ENCODE results near the gene SUCNR1. TPM values are rescaled to one million over a fixed set of nuclear protein-coding genes. Genes with fewer than 3 reads are reported as not detected.
"Not testable (repeated sequence)": the region's sequence is repeated elsewhere in the genome, so short reads cannot be mapped to it uniquely, and the experiment has no call there.

SUCNR1 gene
- total RNA-seq, 1 experiment from 2014 or later: not detected

GRCh38 chr3:151896246-151897012 is 23.0 kb downstream of the SUCNR1 start:
- BruUV-seq (replicated peaks): no TSS peak
- Histone ChIP-seq H3K27me3 (replicated peaks; ENCODE audit: control insufficient read depth, insufficient read depth, low read length) (no peaks in the 10 kb centered on the region), H3K36me3 (ENCODE audit: control insufficient read depth, insufficient read depth, low read length) (no peaks in the 10 kb centered on the region), H3K9me3 (no peaks in the 10 kb centered on the region), H3K4me1 (peaks cover 6% of the 10 kb centered on the region; the same call in 1 of the 2 replicates), H3K4me3 (ENCODE audit: low read depth, low read length) (no peak overlapping the region)
- Mint-ChIP-seq H3K4me3 (ENCODE audit: unreplicated experiment) (no peak overlapping the region), H3K4me1 (ENCODE audit: low read depth, unreplicated experiment) (peaks cover under 1% of the 10 kb centered on the region), H3K9me3 (ENCODE audit: unreplicated experiment) (no peaks in the 10 kb centered on the region), H3K27me3 (ENCODE audit: insufficient read depth, unreplicated experiment) (no peaks in the 10 kb centered on the region), H3K36me3 (ENCODE audit: insufficient read depth, unreplicated experiment) (no peaks in the 10 kb centered on the region), H3K27ac (ENCODE audit: unreplicated experiment) (no peak overlapping the region)
- intact Hi-C loops (cut with micrococcal nuclease; ENCODE audit: unreplicated experiment): no loop called here
- ChIA-PET POLR2A (no interaction called here), CTCF (no interaction called here)
- TF ChIP-seq CTCF (IDR thresholded peaks at IDR 0.05; ENCODE audit: insufficient read depth in 1 of 2, low read depth in 1 of 2, low read length in 1 of 2, severe bottlenecking in 1 of 2, unreplicated experiment in 1 of 2): no peak
- DNase-seq: no peak

GRCh38 chr3:151898121-151898520 is 24.7 kb downstream of the SUCNR1 start:
- H3K4me1 ChIP-seq; H3K36me3 Mint-ChIP-seq (ENCODE audit: insufficient read depth, unreplicated experiment); H3K9me3 Mint-ChIP-seq (ENCODE audit: unreplicated experiment); CTCF ChIA-PET; H3K4me3 Mint-ChIP-seq (ENCODE audit: unreplicated experiment); intact Hi-C loops (cut with micrococcal nuclease; ENCODE audit: unreplicated experiment); H3K27me3 Mint-ChIP-seq (ENCODE audit: insufficient read depth, unreplicated experiment); H3K4me3 ChIP-seq (ENCODE audit: low read depth, low read length); POLR2A ChIA-PET; H3K27ac Mint-ChIP-seq (ENCODE audit: unreplicated experiment); BruUV-seq (replicated peaks); H3K4me1 Mint-ChIP-seq (ENCODE audit: low read depth, unreplicated experiment); H3K27me3 ChIP-seq (replicated peaks; ENCODE audit: control insufficient read depth, insufficient read depth, low read length); H3K36me3 ChIP-seq (ENCODE audit: control insufficient read depth, insufficient read depth, low read length); DNase-seq; H3K9me3 ChIP-seq: not testable (repeated sequence)

GRCh38 chr3:151898564-151899261 is 25.3 kb downstream of the SUCNR1 start:
- BruUV-seq (replicated peaks); POLR2A ChIA-PET; CTCF ChIA-PET: not testable (repeated sequence)

GRCh38 chr3:151899996-151900395 is 26.6 kb downstream of the SUCNR1 start:
- no peaks in the 10 kb centered on the region for H3K36me3 Mint-ChIP-seq (ENCODE audit: insufficient read depth, unreplicated experiment)
- DNase-seq: no peak
- intact Hi-C loops (cut with micrococcal nuclease; ENCODE audit: unreplicated experiment): no loop called here
- no peaks in the 10 kb centered on the region for H3K36me3 ChIP-seq (ENCODE audit: control insufficient read depth, insufficient read depth, low read length)
- POLR2A ChIA-PET: interaction anchor here (0.6 kb wide), 1 partner anchor 8 kb away, joined by 3 read pairs; no protein-coding TSS in a partner anchor
- CTCF ChIA-PET: no interaction called here
- TF ChIP-seq CTCF (IDR thresholded peaks at IDR 0.05; ENCODE audit: insufficient read depth in 1 of 2, low read depth in 1 of 2, low read length in 1 of 2, severe bottlenecking in 1 of 2, unreplicated experiment in 1 of 2): no peak
- no TSS peak for BruUV-seq (replicated peaks)
- no peaks in the 10 kb centered on the region for H3K27me3 ChIP-seq (replicated peaks; ENCODE audit: control insufficient read depth, insufficient read depth, low read length)
- no peaks in the 10 kb centered on the region for H3K9me3 Mint-ChIP-seq (ENCODE audit: unreplicated experiment)
- no peak overlapping the region for H3K4me3 ChIP-seq (ENCODE audit: low read depth, low read length)
- no peaks in the 10 kb centered on the region for H3K9me3 ChIP-seq
- H3K4me1 ChIP-seq: 0 out of 2 replicates have a peak, but pooled peaks cover 4% of the 10 kb centered on the region
- H3K4me3 Mint-ChIP-seq (ENCODE audit: unreplicated experiment): no peak overlapping the region
- no peaks in the 10 kb centered on the region for H3K27me3 Mint-ChIP-seq (ENCODE audit: insufficient read depth, unreplicated experiment)
- no peak overlapping the region for H3K27ac Mint-ChIP-seq (ENCODE audit: unreplicated experiment)
- H3K4me1 Mint-ChIP-seq (ENCODE audit: low read depth, unreplicated experiment): peaks cover 7% of the 10 kb centered on the region

More at GRCh38 chr3:151898564-151899261, 25.3 kb downstream of the SUCNR1 start:
- H3K4me3 Mint-ChIP-seq (ENCODE audit: unreplicated experiment); H3K9me3 ChIP-seq; intact Hi-C loops (cut with micrococcal nuclease; ENCODE audit: unreplicated experiment); H3K9me3 Mint-ChIP-seq (ENCODE audit: unreplicated experiment); H3K4me3 ChIP-seq (ENCODE audit: low read depth, low read length); H3K36me3 Mint-ChIP-seq (ENCODE audit: insufficient read depth, unreplicated experiment); H3K4me1 ChIP-seq; H3K27me3 Mint-ChIP-seq (ENCODE audit: insufficient read depth, unreplicated experiment); H3K27me3 ChIP-seq (replicated peaks; ENCODE audit: control insufficient read depth, insufficient read depth, low read length); DNase-seq; H3K4me1 Mint-ChIP-seq (ENCODE audit: low read depth, unreplicated experiment); H3K36me3 ChIP-seq (ENCODE audit: control insufficient read depth, insufficient read depth, low read length); H3K27ac Mint-ChIP-seq (ENCODE audit: unreplicated experiment): not testable (repeated sequence)

Data from Caco-2 (cell line).